GM12874 (cell line): ENCODE results near the gene PTPRN2.

Experiments
- CTCF ChIP-seq: IDR thresholded peaks from 2 replicates; pipeline ENCODE4 v1.5.1; 2011; ENCODE audit warnings: low read depth, mild to moderate bottlenecking, control low read depth, low read length, moderate library complexity; ENCODE audit not compliant: insufficient read depth

PTPRN2 gene

DNA sequence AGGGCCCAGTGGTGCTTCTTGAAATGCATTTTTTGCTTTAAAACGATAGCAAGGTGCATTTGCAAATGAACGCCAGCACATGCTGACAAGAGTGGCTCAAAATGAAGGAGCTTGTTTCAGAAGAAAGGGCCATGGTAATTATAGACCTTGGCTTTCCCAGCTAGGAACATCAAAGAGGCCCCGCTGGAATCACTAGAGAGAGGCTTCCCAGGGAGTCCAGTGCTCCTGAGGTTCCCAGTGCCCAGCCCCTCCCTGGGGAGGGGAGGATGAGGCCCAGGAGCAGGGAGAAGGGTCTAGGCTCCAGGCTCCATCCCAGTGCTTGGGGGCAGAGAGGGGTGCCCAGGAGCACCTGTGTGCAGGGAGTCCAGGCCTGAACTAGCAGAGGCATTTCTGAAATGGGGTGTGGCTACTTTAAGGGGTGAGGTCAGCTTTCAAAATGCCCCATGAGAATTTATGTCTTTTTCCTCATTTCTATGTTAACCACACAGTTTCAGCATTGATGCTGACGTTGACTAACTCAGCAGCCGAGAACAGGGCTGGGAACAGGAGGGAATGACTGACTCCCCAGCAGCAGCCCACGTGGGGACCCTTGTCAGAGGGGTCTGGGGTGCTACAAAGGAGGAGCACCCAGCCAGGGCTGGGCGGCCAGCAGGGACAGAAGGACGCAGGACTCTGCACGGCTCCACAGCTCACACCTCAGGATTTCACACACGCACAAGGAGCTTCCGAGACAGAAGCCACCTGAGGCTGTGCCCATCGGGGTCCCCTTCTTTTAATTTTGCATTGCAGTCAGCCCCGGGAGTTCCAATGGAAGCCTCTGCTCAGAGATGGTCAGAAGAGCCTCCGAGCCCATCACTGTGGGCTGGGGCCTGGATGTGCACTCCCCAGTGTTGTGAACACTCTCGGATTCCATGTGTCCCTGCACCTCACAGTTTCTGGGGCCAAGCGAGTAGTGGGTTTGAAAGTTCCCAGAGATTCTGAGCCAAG, 570.2 kb downstream of the PTPRN2 start:
- TF ChIP-seq CTCF: no peak

- TF ChIP-seq CTCF: no peak
Measured at GRCh38 chr7:158016180-158017097, 571.2 kb downstream of the PTPRN2 start.

- no peak for TF ChIP-seq CTCF
Measured at GRCh38 chr7:158015403-158016179, 572.0 kb downstream of the PTPRN2 start.

DNA sequence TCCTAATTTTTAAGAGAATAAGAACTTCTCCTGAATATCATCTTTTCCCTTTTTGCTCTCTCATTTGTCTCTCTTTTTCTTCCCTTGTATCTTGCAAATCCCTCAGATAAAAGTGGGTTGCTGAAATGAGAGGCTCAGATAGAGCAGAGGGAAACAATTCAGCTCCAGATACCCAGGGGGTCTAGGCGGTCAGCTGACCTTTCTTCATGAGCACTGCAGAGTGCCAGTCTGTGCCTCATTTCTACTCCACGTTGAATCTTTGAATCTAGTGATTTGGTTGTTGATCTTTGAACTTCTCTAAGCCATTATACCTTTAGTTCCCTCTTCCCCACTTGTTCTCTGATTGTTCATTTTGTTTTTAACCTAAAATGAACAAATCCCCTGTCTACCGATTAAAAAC, 572.6 kb downstream of the PTPRN2 start:
- no peak for TF ChIP-seq CTCF

- TF ChIP-seq CTCF: no peak
Measured at GRCh38 chr7:158013085-158013668, 574.4 kb downstream of the PTPRN2 start.

DNA sequence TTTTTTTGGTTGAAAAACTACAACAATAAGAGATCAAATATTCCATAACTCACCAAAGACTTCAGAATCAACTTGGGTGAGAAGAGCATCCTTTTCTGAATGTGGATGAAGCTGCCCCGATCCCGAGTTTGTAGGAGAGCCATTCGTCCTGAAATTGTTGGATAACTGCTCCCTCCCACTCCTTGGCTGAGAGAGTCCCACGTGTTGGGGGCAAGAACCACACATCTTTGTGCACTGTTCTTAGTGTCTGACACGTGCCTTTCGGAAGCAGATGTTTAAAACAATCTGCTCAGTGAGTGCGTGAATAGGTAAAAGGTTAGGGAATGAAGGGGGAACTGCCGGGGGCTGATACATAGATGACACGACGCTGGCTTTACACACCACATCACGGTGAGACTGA, 575.7 kb downstream of the PTPRN2 start:
- no peak for TF ChIP-seq CTCF
